ENCODE data around the gene ARFRP1. TPM values are rescaled to one million over a fixed set of nuclear protein-coding genes. Genes with fewer than 3 reads are reported as not detected.
"Not testable (repeated sequence)": the region's sequence is repeated elsewhere in the genome, so short reads cannot be mapped to it uniquely, and the experiment has no call there.

Gene ARFRP1
- total RNA-seq, 1 experiment from 2014 or later: 36.7 TPM

GRCh38 chr20:63685269-63686026, 22.3 kb downstream of the ARFRP1 start:
- in situ Hi-C loops (cut with HindIII; ENCODE audit: low sequenced_read_pairs): no loop called here
- no peak for DNase-seq (ENCODE audit: low spot score)

DNA sequence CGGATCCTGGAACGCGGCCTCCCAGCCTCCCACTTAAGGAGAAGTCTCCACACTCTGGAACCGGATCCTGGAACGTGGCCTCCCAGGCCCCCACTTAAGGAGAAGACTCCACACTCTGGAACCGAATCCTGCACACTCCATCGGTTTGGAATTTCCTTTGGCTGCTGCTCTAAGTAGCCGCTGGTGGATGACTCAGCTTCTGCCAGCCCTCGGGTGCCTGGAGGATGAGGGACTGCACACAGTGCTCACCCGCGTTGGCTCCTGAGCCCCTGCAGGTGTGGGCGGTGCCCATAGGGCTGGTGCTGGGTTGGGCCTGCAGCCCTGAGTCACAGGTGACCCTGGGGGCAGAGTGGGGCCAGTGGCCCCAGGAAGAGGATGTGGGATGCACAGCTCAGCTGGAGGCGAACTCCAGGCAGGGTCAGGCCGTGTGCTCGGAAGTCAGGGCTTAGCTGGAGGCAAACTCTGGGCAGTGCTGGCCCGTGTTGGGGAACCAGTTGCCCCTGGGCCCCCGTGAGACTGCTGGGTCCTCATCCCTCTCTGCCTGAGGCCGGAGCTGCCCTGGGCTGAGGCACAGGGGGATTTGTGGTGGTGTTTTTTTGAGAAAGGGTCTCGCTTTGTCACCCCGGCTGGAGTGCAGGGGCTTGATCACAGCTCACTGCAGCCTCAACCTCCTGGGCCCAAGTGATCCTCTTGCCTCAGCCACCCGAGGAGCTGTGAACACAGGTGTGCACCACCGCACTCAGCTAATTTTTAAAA, 25.2 kb downstream of the ARFRP1 start:
- DNase-seq (ENCODE audit: low spot score): no peak
- in situ Hi-C loops (cut with HindIII; ENCODE audit: low sequenced_read_pairs): no loop called here

- in situ Hi-C loops (cut with HindIII; ENCODE audit: low sequenced_read_pairs): no loop called here
- no peak for DNase-seq (ENCODE audit: low spot score)
Observed at GRCh38 chr20:63681609-63682142, 26.1 kb downstream of the ARFRP1 start.

DNA sequence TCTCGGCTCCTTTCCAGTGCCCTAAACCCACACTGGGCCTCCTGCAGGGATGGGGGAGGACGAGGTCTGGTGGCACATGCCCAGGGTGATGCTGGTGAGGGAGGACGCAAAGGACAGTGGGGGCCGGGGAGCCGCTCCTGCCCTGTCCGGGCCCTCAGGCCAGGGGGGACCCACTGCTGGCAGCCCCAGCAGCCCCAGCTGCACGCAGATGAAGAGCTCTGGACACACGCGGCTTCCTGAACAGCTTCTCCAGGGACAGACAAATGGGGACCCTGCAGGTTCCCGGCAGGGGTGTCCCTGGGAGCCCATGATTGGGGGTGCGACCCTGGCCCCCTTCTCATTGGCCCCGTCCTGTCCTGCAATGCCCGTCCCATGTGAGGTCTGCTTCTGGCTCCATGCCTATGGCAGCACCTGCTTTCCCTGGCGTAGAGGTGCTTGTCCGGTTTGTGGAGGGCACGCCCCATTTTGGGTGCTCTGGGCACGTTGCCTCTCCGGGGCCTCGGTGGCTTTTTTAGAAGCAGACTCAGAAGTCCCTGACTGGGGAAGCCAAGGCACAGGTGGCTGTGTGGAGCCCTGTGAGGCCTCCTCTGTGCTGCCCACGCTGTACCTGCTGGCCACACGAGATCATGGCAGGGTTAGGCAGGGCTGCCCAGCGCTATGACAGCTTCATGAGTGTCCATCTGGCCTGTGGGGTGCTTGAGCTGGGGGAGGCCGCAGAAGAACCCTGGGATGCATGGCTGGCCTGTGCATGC, 26.7 kb downstream of the ARFRP1 start:
- in situ Hi-C loops (cut with HindIII; ENCODE audit: low sequenced_read_pairs): no loop called here

DNA sequence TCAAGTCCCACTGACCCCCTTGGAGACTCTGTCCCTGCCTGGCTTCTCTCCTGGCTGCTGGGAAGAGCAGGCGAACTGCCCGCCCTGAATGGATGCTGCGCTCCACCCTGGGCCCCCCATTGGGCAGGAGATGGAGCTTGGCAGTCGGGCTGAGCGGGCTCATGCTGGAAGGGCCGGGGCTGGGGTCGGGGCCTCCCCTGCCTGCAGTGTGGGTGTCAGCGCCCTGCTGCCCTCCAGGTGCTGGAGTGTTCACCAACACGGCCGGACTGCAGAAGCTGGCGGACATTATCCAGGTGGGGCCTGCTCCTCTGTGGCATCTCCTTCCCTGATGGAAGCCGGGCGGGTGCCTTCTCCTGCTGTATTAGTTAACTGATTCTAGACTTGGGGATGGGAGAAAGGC, 27.3 kb downstream of the ARFRP1 start:
- peak; percentile 38 for DNase-seq (ENCODE audit: low spot score)

More for the DNA sequence above, 26.7 kb downstream of the ARFRP1 start:
- DNase-seq (ENCODE audit: low spot score): no peak

GRCh38 chr20:63679799-63680305, 27.9 kb downstream of the ARFRP1 start:
- DNase-seq (ENCODE audit: low spot score): no peak
- in situ Hi-C loops (cut with HindIII; ENCODE audit: low sequenced_read_pairs): no loop called here

More for the DNA sequence above, 27.3 kb downstream of the ARFRP1 start:
- in situ Hi-C loops (cut with HindIII; ENCODE audit: low sequenced_read_pairs): no loop called here

DNA sequence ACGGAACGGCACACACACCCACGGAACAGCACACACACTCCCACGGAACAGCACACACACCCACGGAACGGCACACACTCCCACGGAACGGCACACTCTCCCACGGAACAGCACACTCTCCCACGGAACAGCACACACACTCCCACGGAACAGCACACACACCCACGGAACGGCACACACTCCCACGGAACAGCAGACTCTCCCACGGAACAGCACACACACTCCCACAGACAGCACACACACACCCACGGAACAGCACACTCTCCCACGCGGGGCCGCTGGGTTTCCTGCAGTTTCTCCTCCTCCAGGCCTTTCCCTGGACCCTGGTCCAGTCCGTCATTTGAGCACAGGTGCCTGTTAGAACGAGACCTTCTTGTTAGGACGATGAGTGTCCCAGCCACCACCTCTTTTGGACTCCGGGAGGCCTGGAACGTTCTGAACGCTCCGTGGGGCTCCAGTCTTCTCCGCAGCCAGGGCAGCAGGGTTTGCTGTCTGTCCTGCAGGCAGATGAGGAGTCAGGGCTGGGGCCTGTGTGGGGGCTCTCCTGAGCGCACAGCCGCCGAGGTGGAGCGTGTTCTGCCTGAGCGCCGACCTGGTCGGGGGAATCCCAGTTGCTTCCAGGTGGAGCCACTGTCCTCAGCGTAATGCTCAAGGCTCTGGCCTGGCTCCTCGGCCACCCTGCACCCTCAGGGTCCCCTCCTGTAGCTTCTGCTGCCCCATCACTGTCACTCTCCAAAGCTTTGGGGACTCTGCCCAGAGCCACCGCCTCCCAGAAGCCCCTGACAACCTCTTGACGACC, 28.9 kb downstream of the ARFRP1 start:
- DNase-seq (ENCODE audit: low spot score): no peak
- in situ Hi-C loops (cut with HindIII; ENCODE audit: low sequenced_read_pairs): no loop called here

- in situ Hi-C loops (cut with HindIII; ENCODE audit: low sequenced_read_pairs): no loop called here
- no peak for DNase-seq (ENCODE audit: low spot score)
Observed at GRCh38 chr20:63678071-63678470, 29.7 kb downstream of the ARFRP1 start.

DNA sequence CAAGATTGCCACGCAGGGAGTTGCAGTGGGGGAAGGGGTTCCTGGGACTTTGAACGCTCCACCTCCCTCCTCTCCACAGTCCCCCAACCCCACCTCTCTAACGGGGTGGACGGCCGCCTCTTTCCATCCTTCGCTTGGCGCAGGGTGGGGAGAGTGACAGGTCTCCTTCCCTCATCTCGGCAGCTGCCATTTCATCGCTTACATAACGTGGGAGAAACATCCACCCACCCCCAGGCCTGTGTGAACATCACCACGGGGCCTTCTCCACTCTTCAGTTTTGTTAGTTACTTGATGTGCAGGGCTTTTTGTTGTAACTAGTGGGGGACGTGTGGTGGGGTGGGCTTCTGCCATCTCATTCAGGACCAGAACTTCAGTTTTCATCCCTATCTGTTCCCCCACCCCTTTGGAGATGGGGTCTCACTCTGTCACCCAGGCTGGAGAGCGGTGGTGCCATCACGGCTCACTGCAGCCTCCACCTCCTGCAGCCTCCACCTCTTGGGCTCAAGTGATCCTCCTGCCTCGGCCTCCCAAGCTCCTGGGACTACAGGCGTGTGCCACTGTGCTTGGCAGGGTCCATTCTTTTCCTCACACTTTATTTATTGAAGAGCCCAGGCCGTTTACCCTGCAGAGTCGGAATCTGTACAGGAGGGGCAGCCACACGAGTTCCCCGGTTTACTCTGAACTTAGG, 32.0 kb downstream of the ARFRP1 start:
- no peak for DNase-seq (ENCODE audit: low spot score)
- in situ Hi-C loops (cut with HindIII; ENCODE audit: low sequenced_read_pairs): no loop called here

DNA sequence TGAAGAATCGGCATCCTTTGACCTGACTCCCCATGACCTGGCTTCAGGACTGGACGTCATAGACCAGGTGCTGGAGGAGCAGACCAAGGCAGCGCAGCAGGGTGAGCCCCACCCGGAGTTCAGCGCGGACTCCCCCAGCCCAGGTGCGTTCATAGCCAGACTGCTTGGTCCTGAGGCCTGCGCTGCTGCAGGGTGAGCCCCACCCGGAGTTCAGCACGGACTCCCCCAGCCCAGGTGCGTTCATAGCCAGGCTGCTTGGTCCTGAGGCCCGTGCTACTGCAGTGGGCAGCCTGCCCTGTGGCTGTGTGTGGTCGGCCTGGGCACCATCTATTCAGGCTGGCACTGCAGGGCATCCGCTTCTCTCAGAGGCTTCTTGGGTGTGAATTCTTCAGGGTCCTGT, 33.8 kb downstream of the ARFRP1 start:
- in situ Hi-C loops (cut with HindIII; ENCODE audit: low sequenced_read_pairs): no loop called here
- no peak for DNase-seq (ENCODE audit: low spot score)

DNA sequence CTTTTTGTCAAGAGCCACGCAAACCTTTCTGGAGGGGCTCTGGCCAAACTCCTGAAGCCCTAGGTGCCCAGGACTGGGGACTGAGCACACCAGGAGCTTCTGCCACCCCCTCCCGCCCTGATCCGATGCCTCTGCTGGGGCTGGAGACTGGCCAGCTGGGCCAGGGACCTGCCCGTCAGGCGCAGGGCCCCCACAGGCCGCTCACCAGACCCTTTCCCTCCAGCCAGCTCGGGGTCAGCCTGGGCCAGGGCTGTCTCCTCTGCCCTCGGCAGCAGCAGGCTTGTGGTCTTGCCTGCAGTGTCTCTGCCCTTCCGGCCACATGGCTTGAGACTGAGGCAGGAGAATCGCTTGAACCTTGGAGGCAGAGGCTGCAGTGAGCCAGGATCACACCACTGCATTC, 35.1 kb downstream of the ARFRP1 start:
- no peak for DNase-seq (ENCODE audit: low spot score)
- in situ Hi-C loops (cut with HindIII; ENCODE audit: low sequenced_read_pairs): no loop called here

- in situ Hi-C loops (cut with HindIII; ENCODE audit: low sequenced_read_pairs); DNase-seq (ENCODE audit: low spot score): not testable (repeated sequence)
Observed at GRCh38 chr20:63671695-63672094, 36.1 kb downstream of the ARFRP1 start.

DNA sequence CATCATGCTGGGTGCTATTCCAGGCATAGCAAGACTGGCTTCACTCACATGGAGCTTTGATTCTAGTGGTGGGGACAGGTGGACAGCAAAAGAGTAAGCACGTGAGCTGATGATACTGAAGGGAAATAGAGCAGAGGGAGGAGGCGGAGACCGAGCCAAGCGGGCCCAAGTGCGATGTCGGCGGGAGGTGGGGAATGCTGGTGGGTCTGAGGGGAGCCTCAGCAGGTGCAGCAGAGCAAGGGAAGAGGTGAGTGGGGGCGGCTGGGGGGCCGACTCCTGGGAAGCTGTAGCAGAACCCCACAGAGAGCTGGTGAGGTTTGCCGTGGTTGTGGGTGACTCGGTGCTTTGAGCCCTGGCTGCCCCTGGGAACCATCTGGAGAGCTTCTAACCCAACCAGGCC, 39.4 kb downstream of the ARFRP1 start:
- DNase-seq (ENCODE audit: low spot score): no peak
- in situ Hi-C loops (cut with HindIII; ENCODE audit: low sequenced_read_pairs): no loop called here

DNA sequence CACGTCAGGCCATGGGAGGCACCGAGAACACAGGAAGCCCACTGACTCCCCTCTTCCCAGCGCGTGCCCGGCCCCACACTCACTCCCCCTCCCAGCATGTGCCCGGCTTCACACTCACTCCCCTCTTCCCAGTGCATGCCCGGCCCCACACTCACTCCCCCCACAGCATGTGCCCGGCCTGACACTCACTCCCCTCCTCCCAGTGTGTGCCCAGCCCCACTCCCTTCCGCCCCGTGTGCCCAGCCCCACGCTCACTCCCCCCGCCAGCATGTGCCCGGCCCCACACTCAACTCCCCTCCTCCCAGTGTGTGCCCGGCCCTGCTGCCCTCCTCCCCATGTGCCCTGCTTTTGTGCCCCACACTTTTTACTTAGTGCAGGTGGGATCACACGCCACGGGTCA, 39.9 kb downstream of the ARFRP1 start:
- DNase-seq (ENCODE audit: low spot score): no peak
- in situ Hi-C loops (cut with HindIII; ENCODE audit: low sequenced_read_pairs): no loop called here

GRCh38 chr20:63665708-63666107, 42.1 kb downstream of the ARFRP1 start:
- DNase-seq (ENCODE audit: low spot score): no peak
- in situ Hi-C loops (cut with HindIII; ENCODE audit: low sequenced_read_pairs): no loop called here

GRCh38 chr20:63664861-63665594, 42.7 kb downstream of the ARFRP1 start:
- DNase-seq (ENCODE audit: low spot score): peak; percentile 90

GRCh38 chr20:63664143-63664851, 43.5 kb downstream of the ARFRP1 start:
- in situ Hi-C loops (cut with HindIII; ENCODE audit: low sequenced_read_pairs): no loop called here

More at GRCh38 chr20:63664861-63665594, 42.7 kb downstream of the ARFRP1 start:
- in situ Hi-C loops (cut with HindIII; ENCODE audit: low sequenced_read_pairs): no loop called here

More at GRCh38 chr20:63664143-63664851, 43.5 kb downstream of the ARFRP1 start:
- DNase-seq (ENCODE audit: low spot score): no peak
